ENCODE measurements around the gene EEF2KMT. TPM values are rescaled to one million over a fixed set of nuclear protein-coding genes. Genes with fewer than 3 reads are reported as not detected.

Gene EEF2KMT
- polyA plus RNA-seq, 1 donor (not counting 4 experiments of a cell fraction or from before 2014, with no cell fraction given), result 7.6 TPM

DNA sequence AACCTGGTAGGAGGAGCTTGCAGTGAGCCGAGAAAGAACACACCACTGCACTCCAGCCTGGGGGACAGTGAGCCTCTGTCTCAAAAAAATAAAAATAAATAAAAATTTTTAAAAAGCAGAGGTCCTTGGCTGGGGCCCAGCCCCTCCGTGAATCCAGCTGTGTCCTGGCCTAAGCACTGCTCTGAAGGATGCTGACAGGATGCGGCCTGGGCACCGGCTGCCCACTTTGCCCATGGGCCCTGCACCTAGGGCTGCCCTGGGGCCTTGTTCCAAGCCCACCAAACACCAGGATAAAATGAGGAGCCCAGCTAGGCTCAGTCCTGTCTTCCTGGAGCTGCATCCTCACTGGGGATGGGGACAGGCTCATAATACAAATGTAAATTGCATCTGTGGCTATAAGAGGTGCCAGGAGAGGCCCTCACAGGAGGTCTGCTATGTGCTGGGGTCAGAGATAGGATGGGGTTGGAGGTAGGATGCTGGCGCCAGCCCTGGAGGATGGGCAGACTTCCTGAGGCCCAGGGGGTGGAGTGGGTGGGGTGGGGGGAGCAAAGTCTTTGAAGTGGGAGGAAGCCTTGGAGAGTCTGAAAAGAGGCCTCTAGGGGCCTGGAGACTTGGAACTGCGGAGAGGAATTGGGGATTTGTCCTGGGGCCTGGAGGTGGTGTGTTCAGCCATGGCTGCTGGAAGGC, 38.1 kb downstream of the EEF2KMT start:
- dilution Hi-C loops (cut with MboI; ENCODE audit: extremely low pct_ligation_motif_present, low sequenced_read_pairs), result no loop called here
- FAIRE-seq, result no peak

GRCh38 chr16:5058476-5058875, 39.1 kb downstream of the EEF2KMT start:
- H3K9me1 ChIP-seq (ENCODE audit: control insufficient read depth, extremely low read depth, insufficient read depth, low read length), result no peaks in the 10 kb centered on the region
- H3K36me3 ChIP-seq (ENCODE audit: control insufficient read depth in 2 of 2, extremely low read depth in 1 of 2, insufficient read depth in 2 of 2, low read length in 2 of 2), result no peaks in the 10 kb centered on the region
- no peak for TF ChIP-seq EZH2 (IDR thresholded peaks at IDR 0.05; ENCODE audit: low read length)
- H4K20me1 ChIP-seq (ENCODE audit: control insufficient read depth, extremely low read depth, insufficient read depth, low read length), result no peaks in the 10 kb centered on the region
- H3K79me2 ChIP-seq (ENCODE audit: control insufficient read depth, insufficient read depth, low read length), result no peaks in the 10 kb centered on the region
- no peak overlapping the region for H3K9ac ChIP-seq (ENCODE audit: control insufficient read depth, extremely low read depth, insufficient read depth, low read length)
- DNase-seq (ENCODE audit: low read depth, low spot score) (no peak), FAIRE-seq (no peak)
- H3K4me1 ChIP-seq (ENCODE audit: control insufficient read depth, extremely low read depth, insufficient read depth, low read length), result no peaks in the 10 kb centered on the region
- peaks cover 5% of the 10 kb centered on the region for H3K27me3 ChIP-seq (ENCODE audit: control insufficient read depth, extremely low read depth, insufficient read depth, low read length)
- dilution Hi-C loops (cut with MboI; ENCODE audit: extremely low pct_ligation_motif_present, low sequenced_read_pairs), result no loop called here
- no peak overlapping the region for H3K4me2 ChIP-seq (ENCODE audit: control insufficient read depth, extremely low read depth, insufficient read depth, low read depth, low read length)
- no peaks in the 10 kb centered on the region for H3K9me3 ChIP-seq (ENCODE audit: control insufficient read depth, low read depth, low read length)
- H3K27ac ChIP-seq (ENCODE audit: control insufficient read depth, insufficient read depth, low read length), result no peak overlapping the region
- H2AFZ ChIP-seq (ENCODE audit: control insufficient read depth, low read length), result no peak overlapping the region
- no peak overlapping the region for H3K4me3 ChIP-seq (ENCODE audit: control insufficient read depth in 2 of 3, extremely low read depth in 1 of 3, insufficient read depth in 2 of 3, low read depth in 1 of 3, low read length in 3 of 3)

More for the DNA sequence above, 38.1 kb downstream of the EEF2KMT start:
- H2AFZ ChIP-seq (ENCODE audit: control insufficient read depth, low read length), result no peak overlapping the region
- no peak overlapping the region for H3K4me3 ChIP-seq (ENCODE audit: control insufficient read depth in 2 of 3, extremely low read depth in 1 of 3, insufficient read depth in 2 of 3, low read depth in 1 of 3, low read length in 3 of 3)
- H3K9me1 ChIP-seq (ENCODE audit: control insufficient read depth, extremely low read depth, insufficient read depth, low read length), result no peaks in the 10 kb centered on the region
- H3K79me2 ChIP-seq (ENCODE audit: control insufficient read depth, insufficient read depth, low read length), result no peaks in the 10 kb centered on the region
- H3K4me2 ChIP-seq (ENCODE audit: control insufficient read depth, extremely low read depth, insufficient read depth, low read depth, low read length), result no peak overlapping the region
- H3K9me3 ChIP-seq (ENCODE audit: control insufficient read depth, low read depth, low read length), result no peaks in the 10 kb centered on the region
- no peak overlapping the region for H3K27ac ChIP-seq (ENCODE audit: control insufficient read depth, insufficient read depth, low read length)
- no peaks in the 10 kb centered on the region for H3K36me3 ChIP-seq (ENCODE audit: control insufficient read depth in 2 of 2, extremely low read depth in 1 of 2, insufficient read depth in 2 of 2, low read length in 2 of 2)
- no peak for DNase-seq (ENCODE audit: low read depth, low spot score)
- H3K4me1 ChIP-seq (ENCODE audit: control insufficient read depth, extremely low read depth, insufficient read depth, low read length), result no peaks in the 10 kb centered on the region
- H3K9ac ChIP-seq (ENCODE audit: control insufficient read depth, extremely low read depth, insufficient read depth, low read length), result no peak overlapping the region
- no peaks in the 10 kb centered on the region for H4K20me1 ChIP-seq (ENCODE audit: control insufficient read depth, extremely low read depth, insufficient read depth, low read length)
- H3K27me3 ChIP-seq (ENCODE audit: control insufficient read depth, extremely low read depth, insufficient read depth, low read length), result peaks cover 5% of the 10 kb centered on the region
- no peak for TF ChIP-seq EZH2 (IDR thresholded peaks at IDR 0.05; ENCODE audit: low read length)
- TF ChIP-seq, protein P1, sequence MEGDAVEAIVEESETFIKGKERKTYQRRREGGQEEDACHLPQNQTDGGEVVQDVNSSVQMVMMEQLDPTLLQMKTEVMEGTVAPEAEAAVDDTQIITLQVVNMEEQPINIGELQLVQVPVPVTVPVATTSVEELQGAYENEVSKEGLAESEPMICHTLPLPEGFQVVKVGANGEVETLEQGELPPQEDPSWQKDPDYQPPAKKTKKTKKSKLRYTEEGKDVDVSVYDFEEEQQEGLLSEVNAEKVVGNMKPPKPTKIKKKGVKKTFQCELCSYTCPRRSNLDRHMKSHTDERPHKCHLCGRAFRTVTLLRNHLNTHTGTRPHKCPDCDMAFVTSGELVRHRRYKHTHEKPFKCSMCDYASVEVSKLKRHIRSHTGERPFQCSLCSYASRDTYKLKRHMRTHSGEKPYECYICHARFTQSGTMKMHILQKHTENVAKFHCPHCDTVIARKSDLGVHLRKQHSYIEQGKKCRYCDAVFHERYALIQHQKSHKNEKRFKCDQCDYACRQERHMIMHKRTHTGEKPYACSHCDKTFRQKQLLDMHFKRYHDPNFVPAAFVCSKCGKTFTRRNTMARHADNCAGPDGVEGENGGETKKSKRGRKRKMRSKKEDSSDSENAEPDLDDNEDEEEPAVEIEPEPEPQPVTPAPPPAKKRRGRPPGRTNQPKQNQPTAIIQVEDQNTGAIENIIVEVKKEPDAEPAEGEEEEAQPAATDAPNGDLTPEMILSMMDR (optimal IDR thresholded peaks at IDR 0.05 in 1 of 3, IDR thresholded peaks at IDR 0.05 in 1 of 3, conservative IDR thresholded peaks at IDR 0.05 in 1 of 3; ENCODE audit: extremely low read depth in 1 of 3, insufficient read depth in 2 of 3, low read length in 3 of 3), result no peak

DNA sequence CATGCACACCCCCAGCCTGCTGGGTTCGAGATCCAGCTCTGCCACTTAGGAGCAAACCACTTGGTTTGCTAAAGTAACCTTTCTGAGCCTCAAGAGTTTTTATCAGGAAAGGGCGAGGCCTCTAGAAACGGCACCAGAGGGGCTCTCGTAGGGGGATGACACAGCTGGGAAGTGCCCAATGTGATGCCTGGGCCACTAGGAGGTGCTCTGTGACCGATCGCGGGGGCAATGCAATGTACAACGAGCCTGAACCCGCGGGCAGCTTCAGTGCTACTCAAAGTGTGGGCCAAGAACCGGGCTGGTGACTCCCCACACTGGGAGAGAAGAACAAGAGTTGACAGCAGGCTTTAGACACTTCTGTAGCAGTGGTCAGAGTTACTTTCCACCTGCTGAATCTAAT, 41.2 kb downstream of the EEF2KMT start:
- DNase-seq (ENCODE audit: low read depth, low spot score) (no peak), FAIRE-seq (no peak)
- Histone ChIP-seq H3K79me2 (ENCODE audit: control insufficient read depth, insufficient read depth, low read length) (no peaks in the 10 kb centered on the region), H3K9me3 (ENCODE audit: control insufficient read depth, low read depth, low read length) (no peaks in the 10 kb centered on the region), H3K4me3 (ENCODE audit: control insufficient read depth in 2 of 3, extremely low read depth in 1 of 3, insufficient read depth in 2 of 3, low read depth in 1 of 3, low read length in 3 of 3) (no peak overlapping the region), H4K20me1 (ENCODE audit: control insufficient read depth, extremely low read depth, insufficient read depth, low read length) (no peaks in the 10 kb centered on the region), H3K4me2 (ENCODE audit: control insufficient read depth, extremely low read depth, insufficient read depth, low read depth, low read length) (no peak overlapping the region), H3K27me3 (ENCODE audit: control insufficient read depth, extremely low read depth, insufficient read depth, low read length) (peaks cover 5% of the 10 kb centered on the region), H3K27ac (ENCODE audit: control insufficient read depth, insufficient read depth, low read length) (no peak overlapping the region), H3K9ac (ENCODE audit: control insufficient read depth, extremely low read depth, insufficient read depth, low read length) (no peak overlapping the region), H2AFZ (ENCODE audit: control insufficient read depth, low read length) (no peak overlapping the region), H3K36me3 (ENCODE audit: control insufficient read depth in 2 of 2, extremely low read depth in 1 of 2, insufficient read depth in 2 of 2, low read length in 2 of 2) (no peaks in the 10 kb centered on the region), H3K9me1 (ENCODE audit: control insufficient read depth, extremely low read depth, insufficient read depth, low read length) (no peaks in the 10 kb centered on the region), H3K4me1 (ENCODE audit: control insufficient read depth, extremely low read depth, insufficient read depth, low read length) (no peaks in the 10 kb centered on the region)
- dilution Hi-C loops (cut with MboI; ENCODE audit: extremely low pct_ligation_motif_present, low sequenced_read_pairs), result no loop called here
- TF ChIP-seq, protein P1 (optimal IDR thresholded peaks at IDR 0.05 in 1 of 3, IDR thresholded peaks at IDR 0.05 in 1 of 3, conservative IDR thresholded peaks at IDR 0.05 in 1 of 3; ENCODE audit: extremely low read depth in 1 of 3, insufficient read depth in 2 of 3, low read length in 3 of 3), result peak; percentile 51 to 73 (median 69)
- TF ChIP-seq EZH2 (IDR thresholded peaks at IDR 0.05; ENCODE audit: low read length), result no peak
